ENCODE data around the gene BLZF1. TPM values are rescaled to one million over a fixed set of nuclear protein-coding genes. Genes with fewer than 3 reads are reported as not detected.
A peak's percentile ranks its signal among the peaks of the same experiment; 100 is the strongest.
"Not testable (repeated sequence)": the region's sequence is repeated elsewhere in the genome, so short reads cannot be mapped to it uniquely, and the experiment has no call there.

The BLZF1 gene, protein sequence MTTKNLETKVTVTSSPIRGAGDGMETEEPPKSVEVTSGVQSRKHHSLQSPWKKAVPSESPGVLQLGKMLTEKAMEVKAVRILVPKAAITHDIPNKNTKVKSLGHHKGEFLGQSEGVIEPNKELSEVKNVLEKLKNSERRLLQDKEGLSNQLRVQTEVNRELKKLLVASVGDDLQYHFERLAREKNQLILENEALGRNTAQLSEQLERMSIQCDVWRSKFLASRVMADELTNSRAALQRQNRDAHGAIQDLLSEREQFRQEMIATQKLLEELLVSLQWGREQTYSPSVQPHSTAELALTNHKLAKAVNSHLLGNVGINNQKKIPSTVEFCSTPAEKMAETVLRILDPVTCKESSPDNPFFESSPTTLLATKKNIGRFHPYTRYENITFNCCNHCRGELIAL
- 19.5 TPM for polyA plus RNA-seq (2012; ENCODE audit: insufficient read depth, insufficient read length)

DNA sequence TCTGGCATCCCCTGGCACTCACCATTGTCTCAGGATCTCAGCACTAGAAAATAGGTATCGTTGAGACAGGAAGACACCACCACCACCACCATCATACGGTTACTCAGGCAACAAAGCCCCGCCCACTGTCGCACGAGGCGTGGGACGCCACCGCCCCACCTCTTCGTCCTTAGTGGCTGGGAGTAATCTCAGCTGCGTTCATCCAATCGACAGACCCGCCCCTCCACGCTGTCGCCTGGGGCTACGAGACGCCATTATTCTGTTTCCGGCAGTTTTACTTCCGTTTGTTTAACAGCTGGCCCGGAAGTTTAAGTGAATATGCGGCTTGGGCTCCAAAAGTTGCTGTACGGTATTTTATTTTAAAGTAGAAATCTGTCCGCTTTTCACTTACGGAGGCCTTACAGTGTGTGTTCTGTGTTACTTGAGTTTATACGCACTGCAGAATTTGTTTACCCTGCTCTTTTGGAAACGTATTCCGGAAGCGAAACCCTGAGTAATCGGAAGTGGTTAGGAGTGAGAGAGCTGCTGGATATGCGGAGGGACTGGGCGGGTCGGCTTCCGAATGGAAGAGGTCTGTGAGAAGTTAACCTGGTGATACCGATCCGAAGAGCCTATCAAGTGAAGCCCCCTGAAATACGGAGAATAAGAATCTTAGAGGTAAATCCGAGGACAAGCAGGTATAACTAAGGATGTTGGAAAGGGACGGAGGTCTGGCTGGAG lies at the start of gene BLZF1, which contains the start of gene NME7:
TSS of gene BLZF1 (plus strand) at position 510 of the 720 bp plus-strand sequence. CDS start 1,328 bp downstream, outside the sequence.
TSS of gene NME7 (minus strand) at position 112 of the 720 bp plus-strand sequence. CDS start at position 25, 87 bp downstream.
- peak within 1 kb of the TSS; percentile 59 for H3K4me3 ChIP-seq (ENCODE audit: low read length)
- DNase-seq (ENCODE audit: low read depth, low spot score) = peak; percentile 98

DNA sequence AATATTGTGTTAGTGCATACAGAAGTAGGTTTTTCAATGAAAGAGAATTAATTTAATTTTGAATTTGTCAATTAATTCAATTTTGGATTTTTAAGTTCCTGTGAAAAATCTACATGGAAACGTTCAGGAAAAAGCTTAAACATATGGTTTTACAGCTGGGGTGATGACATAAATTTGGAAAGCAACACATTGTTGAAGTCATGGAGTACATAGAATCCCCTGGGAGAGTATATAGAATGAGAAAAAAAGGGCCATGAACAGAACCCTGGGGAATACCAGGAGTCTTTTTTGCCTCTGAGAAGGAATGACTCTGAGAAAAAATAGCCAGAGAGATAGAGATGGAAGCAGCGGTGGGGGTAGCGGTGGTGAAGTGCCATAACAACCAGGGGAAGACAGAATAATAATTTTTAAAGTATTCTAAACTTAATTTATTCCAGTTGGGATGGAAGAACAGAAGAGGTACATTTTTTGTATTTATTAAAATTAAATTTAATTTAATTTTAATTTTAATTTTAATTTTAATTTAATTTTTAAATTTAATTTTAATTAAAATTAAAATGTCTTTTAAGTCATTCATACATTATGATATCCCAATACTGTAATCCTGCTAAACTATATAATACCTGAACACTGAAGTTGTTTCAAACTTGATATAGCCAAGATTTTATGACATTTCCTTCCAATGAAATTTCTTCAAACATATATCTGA lies 49.3 kb upstream of the BLZF1 start:
- no peak overlapping the region for H3K4me3 ChIP-seq (ENCODE audit: low read length)
- DNase-seq (ENCODE audit: low read depth, low spot score) = no peak

DNA sequence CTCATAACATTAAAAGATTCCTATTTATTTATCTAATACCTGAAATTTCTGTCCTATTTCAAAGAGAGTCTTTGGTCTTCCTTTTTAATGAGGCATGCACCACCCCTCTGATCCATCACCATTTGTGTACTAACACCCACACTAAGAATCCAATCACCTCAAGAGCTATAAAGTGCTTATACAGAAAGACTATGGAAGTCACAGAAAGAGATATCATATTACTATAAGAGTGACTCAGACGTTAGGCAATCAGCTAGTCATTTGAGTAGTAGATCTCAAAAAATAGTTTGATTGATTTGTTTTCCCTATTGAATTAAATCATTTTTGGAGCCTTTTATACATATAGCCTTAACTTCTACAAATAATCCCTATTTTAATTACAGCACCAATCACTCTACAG lies 46.5 kb upstream of the BLZF1 start:
- no peak for DNase-seq (ENCODE audit: low read depth, low spot score)
- no peak overlapping the region for H3K4me3 ChIP-seq (ENCODE audit: low read length)

DNA sequence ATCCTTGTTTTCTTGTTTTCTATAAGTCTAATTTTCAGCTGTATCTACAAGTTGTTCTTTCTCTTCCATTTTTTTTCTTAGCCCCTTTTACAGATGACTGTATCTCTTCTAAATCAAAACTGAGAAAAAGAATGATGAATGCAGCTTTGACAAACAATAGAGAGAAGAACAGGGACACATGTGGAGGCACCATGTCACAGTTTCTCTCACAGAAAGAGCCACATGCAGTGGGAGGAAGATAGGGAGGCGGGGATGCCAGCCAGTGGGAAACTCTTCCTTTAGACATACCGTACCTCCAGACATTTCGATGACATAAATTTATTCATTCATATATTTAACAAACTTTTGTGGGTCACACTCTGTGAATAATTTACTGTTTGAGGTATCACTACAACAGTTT lies 45.9 kb upstream of the BLZF1 start:
- H3K4me3 ChIP-seq (ENCODE audit: low read length) = no peak overlapping the region
- no peak for DNase-seq (ENCODE audit: low read depth, low spot score)

DNA sequence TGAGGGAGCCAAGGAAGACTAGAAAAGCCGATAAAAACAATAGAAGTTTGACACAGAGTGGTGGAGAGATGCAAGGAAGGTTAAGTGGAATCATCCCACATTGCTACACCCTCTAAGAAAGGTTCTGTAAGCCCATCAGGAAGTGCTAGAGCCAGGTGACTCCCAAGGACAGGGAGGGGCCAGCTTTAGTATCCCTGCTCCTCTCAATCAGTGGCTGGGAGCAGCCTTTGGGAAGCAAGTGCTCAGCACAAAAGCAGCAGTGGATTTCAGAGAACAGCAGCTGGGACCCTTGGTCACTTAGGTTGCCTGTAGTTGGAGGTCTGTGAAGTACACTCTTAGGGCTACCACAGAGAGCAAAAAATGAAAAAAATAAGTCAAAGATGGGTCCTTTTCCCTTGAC lies 42.9 kb upstream of the BLZF1 start:
- no peak overlapping the region for H3K4me3 ChIP-seq (ENCODE audit: low read length)
- no peak for DNase-seq (ENCODE audit: low read depth, low spot score)

DNA sequence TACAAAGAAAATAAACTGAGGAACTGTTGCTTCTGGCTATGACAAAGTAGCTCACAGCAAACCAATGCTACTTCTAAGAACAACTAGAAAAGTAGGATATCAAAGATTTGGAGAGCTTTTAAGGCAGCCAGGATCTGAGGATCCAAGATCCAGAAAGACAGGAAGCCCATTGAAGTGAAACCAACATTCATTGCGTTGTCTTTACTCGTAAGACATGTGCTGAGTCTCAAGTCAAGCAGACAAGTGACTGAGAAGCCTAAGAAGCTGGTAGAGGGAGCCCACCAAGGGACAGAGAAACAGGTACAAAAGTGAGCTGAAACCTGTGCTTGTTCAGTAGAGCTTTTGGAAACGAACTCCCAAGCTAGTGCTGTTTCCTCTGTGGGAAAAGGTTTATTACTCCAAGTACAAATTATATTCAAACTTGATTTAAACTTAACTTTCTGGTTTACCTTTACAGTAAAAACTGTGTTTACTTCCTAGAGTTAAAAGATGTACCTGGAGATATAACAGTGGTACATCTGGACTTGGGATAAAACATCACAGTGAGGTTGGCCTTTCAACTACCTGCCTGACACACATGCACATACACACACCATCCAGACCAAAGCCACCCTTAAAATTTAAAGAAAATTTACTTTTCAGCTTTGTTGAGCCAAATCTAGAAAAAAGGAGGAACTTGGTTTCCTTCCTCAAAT lies 41.6 kb upstream of the BLZF1 start:
- no peak for DNase-seq (ENCODE audit: low read depth, low spot score)
- H3K4me3 ChIP-seq (ENCODE audit: low read length) = no peak overlapping the region

DNA sequence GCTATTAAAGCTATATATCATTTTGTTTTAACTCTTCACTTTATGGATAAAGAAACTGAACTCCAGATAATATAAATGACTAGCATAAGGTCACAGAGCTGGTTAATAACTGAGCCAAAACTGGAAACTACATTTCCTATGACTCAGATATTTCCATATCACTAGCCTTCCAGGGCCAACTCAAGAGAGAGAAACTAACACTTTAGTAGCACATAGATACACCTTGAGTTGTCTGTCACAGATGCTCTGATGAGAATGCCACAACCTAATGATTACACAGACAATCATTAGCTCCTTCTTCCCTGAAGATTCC lies 41.1 kb upstream of the BLZF1 start:
- no peak for DNase-seq (ENCODE audit: low read depth, low spot score)
- no peak overlapping the region for H3K4me3 ChIP-seq (ENCODE audit: low read length)

DNA sequence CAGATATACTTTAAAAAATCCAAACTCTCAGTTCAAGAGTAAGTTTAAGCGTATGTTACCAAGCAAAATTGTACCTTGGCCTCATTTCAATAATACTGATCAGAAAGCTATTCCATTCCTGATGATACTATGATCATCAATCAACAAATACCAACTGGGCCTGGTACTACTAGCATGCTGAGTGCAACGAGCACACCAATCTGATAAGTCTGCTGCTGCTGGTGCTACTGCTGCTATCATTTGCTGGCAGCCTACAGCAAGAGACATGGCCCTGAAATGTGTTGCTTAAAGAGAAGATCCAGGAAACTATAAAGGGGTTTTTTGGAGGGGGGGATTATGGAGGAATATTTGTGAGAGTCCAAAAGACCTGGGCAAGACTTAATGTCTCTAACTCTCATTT lies 40.1 kb upstream of the BLZF1 start:
- DNase-seq (ENCODE audit: low read depth, low spot score) = no peak
- H3K4me3 ChIP-seq (ENCODE audit: low read length) = no peak overlapping the region

DNA sequence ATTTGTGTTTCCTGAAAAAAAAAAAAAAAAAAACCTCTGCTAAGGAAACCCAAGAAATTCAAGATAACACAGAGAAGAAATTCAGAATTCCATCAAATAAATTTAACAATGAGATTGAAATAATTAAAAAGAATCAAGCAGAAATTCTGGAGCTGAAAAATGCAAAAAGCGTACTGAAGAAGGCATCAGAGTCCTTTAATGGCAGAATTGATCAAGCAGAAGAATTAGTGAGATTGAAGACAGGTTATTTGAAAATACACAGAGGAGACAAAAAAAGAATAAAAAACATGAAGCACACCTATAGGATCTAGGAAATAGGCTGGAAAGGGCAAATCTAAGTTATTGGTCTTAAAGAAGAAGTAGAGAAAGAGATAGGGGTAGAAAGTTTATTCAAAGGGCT lies 38.6 kb upstream of the BLZF1 start:
- DNase-seq (ENCODE audit: low read depth, low spot score) = no peak
- H3K4me3 ChIP-seq (ENCODE audit: low read length) = no peak overlapping the region

DNA sequence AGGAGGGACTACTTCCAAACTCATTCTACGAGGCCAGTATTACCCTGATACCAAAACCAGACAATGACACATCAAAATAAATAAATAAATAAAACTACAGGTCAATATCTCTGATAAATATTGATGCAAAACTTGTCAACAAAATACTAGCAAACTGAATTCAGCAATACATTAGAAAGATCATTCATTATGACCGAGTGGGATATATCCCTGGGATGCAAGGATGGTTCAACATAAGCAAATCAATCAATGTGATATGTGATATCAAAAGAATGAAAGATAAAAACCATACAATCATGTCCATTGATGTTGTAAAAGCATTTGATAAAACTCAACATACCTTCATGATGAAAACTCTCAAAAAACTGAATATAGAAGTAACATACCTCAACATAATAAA lies 37.1 kb upstream of the BLZF1 start:
- H3K4me3 ChIP-seq (ENCODE audit: low read length) = no peak overlapping the region
- DNase-seq (ENCODE audit: low read depth, low spot score) = no peak

DNA sequence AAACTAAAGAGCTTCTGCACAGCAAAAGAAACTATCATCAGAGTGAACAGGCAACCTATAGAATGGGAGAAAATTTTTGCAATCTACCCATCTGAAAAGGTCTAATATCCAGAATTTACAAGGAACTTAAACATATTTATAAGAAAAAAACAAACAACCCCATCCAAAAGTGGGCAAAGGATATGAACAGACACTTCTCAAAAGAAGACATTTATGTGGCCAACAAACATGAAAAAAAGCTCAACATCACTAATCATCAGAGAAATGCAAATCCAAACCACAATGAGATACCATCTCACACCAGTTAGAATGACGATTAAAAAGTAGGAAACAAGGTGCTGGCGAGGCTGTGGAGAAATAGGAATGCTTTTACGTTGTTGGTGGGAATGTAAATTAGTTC lies 33.3 kb upstream of the BLZF1 start:
- not testable (repeated sequence) for H3K4me3 ChIP-seq (ENCODE audit: low read length); DNase-seq (ENCODE audit: low read depth, low spot score)

DNA sequence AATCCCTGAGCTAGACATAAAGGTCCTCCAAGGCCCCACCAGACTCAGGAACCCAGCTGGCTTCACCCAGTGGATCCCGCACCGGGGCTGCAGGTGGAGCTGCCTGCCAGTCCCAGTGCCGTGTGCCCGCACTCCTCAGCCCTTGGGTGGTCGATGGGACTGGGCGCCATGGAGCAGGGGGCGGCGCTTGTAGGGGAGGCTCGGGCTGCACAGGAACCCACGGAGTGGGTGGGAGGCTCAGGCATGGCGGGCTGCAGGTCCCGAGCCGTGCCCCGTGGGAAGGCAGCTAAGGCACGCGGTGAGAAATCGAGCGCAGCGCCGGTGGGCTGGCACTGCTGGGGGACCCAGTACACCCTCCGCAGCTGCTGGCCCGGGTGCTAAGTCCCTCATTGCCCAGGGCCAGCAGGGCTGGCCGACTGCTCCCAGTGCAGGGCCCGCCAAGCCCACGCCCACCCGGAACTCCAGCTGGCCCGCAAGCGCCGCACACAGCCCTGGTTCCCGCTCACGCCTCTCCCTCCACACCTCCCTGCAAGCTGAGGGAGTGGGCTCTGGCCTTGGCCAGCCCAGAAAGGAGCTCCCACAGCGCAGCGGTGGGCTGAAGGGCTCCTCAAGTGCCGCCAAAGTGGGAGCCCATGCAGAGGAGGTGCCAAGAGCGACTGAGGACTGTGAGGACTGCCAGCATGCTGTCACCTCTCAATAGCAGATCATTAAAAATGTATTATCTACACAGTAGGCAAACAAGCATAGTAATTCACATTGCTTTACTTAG lies 30.9 kb upstream of the BLZF1 start:
- DNase-seq (ENCODE audit: low read depth, low spot score) = not testable (repeated sequence)

DNA sequence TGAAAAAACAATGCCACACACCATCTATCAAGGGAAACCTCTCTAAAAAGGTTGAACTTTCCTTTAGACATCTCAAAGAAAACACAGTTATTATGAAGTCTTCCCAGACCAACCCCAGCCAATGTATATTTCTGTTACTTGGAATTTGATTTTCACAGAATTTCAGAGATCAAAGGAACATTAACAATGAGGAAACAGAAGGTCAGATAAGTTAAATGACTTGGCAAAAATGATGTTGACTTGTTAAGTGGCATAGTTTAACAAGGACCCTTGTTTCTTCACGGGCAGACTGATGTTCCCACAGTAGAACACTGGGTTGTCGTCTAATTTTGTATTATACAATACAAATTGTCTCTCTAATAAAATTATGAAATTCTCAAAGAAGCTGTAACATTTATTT lies 29.4 kb upstream of the BLZF1 start:
- no peak for DNase-seq (ENCODE audit: low read depth, low spot score)
- H3K4me3 ChIP-seq (ENCODE audit: low read length) = no peak overlapping the region

More for the DNA sequence above, 30.9 kb upstream of the BLZF1 start:
- H3K4me3 ChIP-seq (ENCODE audit: low read length) = not testable (repeated sequence)

DNA sequence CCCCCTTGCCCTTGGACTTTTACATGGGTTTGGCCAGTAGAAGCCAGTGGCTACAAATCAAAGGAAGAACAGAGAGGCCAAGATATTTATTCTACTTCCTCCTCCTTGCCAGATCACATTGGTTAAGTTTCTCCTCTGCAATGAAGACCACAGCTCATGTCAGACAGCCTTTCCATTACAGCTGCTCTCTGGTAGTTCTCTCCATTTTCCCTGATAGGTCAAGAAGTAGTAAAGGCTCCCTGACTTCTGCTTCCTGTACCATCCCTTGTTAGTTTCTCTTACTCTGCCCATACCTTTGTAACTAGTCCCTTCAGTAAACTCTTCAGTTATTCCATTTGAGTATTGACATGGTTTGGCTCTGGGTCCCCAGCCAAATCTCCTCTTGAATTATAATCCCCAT lies 28.2 kb upstream of the BLZF1 start:
- no peak for DNase-seq (ENCODE audit: low read depth, low spot score)
- H3K4me3 ChIP-seq (ENCODE audit: low read length) = no peak overlapping the region

DNA sequence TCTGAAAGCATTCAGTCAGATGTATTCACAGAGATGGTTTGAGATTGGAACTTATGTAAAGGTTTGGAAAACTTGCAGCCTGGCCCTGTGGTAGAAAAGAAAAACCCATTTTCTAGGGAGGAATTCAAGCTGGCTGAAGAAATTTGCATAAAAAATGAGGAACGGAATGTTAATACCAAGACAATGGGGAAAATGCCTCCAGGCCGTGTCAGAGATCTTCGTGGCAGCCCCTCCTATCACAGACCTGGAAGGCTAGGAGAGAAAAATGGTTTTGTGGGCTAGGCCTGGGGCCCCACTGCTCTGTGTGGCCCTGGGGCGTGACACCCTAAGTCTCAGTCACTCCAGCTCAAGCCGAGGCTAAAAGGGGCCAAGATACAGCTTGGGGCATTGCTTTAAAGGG lies 27.1 kb upstream of the BLZF1 start:
- DNase-seq (ENCODE audit: low read depth, low spot score) = no peak
- no peak overlapping the region for H3K4me3 ChIP-seq (ENCODE audit: low read length)

DNA sequence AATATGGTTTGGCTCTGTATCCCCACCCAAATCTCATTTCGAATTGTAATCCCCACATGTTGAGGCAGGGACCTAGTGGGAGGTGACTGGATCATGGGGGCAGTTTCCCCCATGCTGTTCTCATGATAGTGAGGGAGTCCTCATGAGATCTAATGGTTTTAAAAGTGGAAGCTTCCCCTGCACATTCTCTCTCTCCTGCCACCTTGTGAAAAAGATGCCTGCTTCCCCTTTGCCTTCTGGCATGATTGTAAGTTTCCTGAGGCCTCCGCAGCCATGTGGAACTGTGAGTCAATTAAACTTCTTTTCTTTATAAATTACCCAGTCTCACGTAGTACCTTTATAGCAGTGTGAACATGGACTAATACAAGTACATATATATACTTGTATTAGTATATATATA lies 25.9 kb upstream of the BLZF1 start:
- not testable (repeated sequence) for DNase-seq (ENCODE audit: low read depth, low spot score); H3K4me3 ChIP-seq (ENCODE audit: low read length)

DNA sequence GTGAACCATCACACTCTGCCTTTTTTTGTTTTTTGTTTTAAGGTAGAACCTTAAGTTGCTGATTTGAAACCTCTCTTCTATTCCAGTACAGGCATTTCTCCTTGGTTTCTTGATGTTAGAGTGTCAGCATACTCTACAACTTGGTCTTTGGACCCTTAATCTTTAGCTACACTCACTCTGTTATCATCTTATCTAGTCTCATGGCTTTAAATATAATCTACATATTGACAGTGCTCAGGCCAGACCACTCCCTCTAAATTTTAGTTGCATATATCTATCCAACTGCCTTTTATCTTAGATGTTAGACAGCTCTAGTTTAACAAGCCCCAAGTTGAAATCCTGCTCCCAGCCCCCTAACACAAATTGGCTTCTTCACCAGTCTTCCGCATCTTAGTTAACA lies 22.5 kb upstream of the BLZF1 start:
- no peak overlapping the region for H3K4me3 ChIP-seq (ENCODE audit: low read length)
- no peak for DNase-seq (ENCODE audit: low read depth, low spot score)

DNA sequence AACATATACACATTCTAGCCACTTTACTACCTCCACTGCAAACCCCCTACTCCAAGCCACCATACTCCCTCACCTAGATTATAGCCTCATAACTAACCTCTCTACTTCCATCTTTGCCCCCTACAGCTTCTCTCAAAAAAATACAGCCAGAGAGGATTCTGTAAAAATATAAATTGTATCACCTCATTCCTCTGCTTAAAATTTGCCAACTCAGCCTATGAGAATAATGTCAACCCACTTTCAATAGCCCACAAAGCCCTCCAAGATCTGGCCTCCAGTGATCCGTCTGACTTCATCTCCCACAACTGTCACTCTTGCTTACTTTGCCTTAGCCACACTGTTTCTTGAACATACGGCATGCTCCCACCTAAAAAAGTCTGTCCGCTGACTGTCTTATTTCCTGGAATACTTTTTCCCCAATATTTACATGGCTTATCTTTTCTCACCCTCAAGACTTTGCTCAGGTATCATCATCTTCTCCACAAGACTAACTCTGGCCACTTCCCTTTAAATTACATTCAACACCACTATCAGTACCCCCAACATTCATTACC lies 21.9 kb upstream of the BLZF1 start:
- no peak for DNase-seq (ENCODE audit: low read depth, low spot score)
- no peak overlapping the region for H3K4me3 ChIP-seq (ENCODE audit: low read length)

Data from Jurkat, Clone E6-1 (cell line).